ENCODE data around the gene OSTF1. TPM values are rescaled to one million over a fixed set of nuclear protein-coding genes. Genes with fewer than 3 reads are reported as not detected.
A peak's percentile ranks its signal among the peaks of the same experiment; 100 is the strongest.

Gene OSTF1
- total and polyA plus RNA-seq, 10 of the 15 experiments (the other 5 are each of a cell fraction or from before 2014, with no cell fraction given), result 36.2 to 82.4 (median 46.9) TPM

- no peak overlapping the region for H3K27ac ChIP-seq (ENCODE audit: control insufficient read depth, insufficient read depth)
- TF ChIP-seq, protein P1, sequence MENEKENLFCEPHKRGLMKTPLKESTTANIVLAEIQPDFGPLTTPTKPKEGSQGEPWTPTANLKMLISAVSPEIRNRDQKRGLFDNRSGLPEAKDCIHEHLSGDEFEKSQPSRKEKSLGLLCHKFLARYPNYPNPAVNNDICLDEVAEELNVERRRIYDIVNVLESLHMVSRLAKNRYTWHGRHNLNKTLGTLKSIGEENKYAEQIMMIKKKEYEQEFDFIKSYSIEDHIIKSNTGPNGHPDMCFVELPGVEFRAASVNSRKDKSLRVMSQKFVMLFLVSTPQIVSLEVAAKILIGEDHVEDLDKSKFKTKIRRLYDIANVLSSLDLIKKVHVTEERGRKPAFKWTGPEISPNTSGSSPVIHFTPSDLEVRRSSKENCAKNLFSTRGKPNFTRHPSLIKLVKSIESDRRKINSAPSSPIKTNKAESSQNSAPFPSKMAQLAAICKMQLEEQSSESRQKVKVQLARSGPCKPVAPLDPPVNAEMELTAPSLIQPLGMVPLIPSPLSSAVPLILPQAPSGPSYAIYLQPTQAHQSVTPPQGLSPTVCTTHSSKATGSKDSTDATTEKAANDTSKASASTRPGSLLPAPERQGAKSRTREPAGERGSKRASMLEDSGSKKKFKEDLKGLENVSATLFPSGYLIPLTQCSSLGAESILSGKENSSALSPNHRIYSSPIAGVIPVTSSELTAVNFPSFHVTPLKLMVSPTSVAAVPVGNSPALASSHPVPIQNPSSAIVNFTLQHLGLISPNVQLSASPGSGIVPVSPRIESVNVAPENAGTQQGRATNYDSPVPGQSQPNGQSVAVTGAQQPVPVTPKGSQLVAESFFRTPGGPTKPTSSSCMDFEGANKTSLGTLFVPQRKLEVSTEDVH (IDR thresholded peaks at IDR 0.05; ENCODE audit: low read depth, partially characterized antibody), result no peak
- TF ChIP-seq RELB (IDR thresholded peaks at IDR 0.05; ENCODE audit: low read depth) (no peak), HDAC6 (IDR thresholded peaks at IDR 0.05; ENCODE audit: unreplicated experiment) (no peak), NFXL1 (IDR thresholded peaks at IDR 0.05; ENCODE audit: borderline replicate concordance) (no peak), SP1 (IDR thresholded peaks at IDR 0.05; ENCODE audit: low read depth, low read length) (no peak), EGR1 (IDR thresholded peaks at IDR 0.05; ENCODE audit: borderline replicate concordance in 1 of 2, low read depth in 2 of 2, low read length in 2 of 2) (no peak), FOXK2 (IDR thresholded peaks at IDR 0.05) (no peak)
- no peak overlapping the region for H3K9ac ChIP-seq (ENCODE audit: control insufficient read depth, insufficient read depth, low read length)
- no peaks in the 10 kb centered on the region for H3K36me3 ChIP-seq (ENCODE audit: control insufficient read depth in 2 of 2, insufficient read depth in 2 of 2, low read length in 1 of 2)
- no TSS peak for BruUV-seq (replicated peaks)
- ChIA-PET RAD21 (ENCODE audit: unreplicated experiment) (interaction anchor here (1.1 kb wide), 1 partner anchor 45 kb away, joined by 6 read pairs; no protein-coding TSS in a partner anchor), CTCF (interaction anchor here (1.0 to 1.5 kb wide), 6 partner anchors 8 to 299 kb away, joined by 3 to 7 read pairs (median 5); partner anchors contain the start of gene C9orf40), POLR2A (no interaction called here), SMC1A (ENCODE audit: uncharacterized antibody, unreplicated experiment) (interaction anchor here (0.7 to 1.1 kb wide), 2 partner anchors 76 to 296 kb away, joined by 3 read pairs; no protein-coding TSS in a partner anchor)
- no peaks in the 10 kb centered on the region; the same call in 1 of the 2 replicates for H3K4me1 ChIP-seq (ENCODE audit: control insufficient read depth, insufficient read depth, low read length)
- DNase-seq (ENCODE audit: low read depth, low spot score), result no peak
- no peak overlapping the region for H3K4me3 ChIP-seq
- H4K20me1 ChIP-seq (ENCODE audit: control insufficient read depth, insufficient read depth), result no peaks in the 10 kb centered on the region
- H2AFZ ChIP-seq (ENCODE audit: control insufficient read depth, low read depth, low read length), result peak overlapping the region; percentile 35; the same call in 1 of the 2 replicates
- in situ Hi-C loops (cut with MboI), result no loop called here
- intact Hi-C loops (cut with micrococcal nuclease; ENCODE audit: unreplicated experiment), result no loop called here
- no peaks in the 10 kb centered on the region for H3K79me2 ChIP-seq (ENCODE audit: control insufficient read depth, insufficient read depth, low read length)
- FAIRE-seq, result no peak
- no peaks in the 10 kb centered on the region for H3K27me3 ChIP-seq (replicated peaks in 1 of 2; ENCODE audit: control insufficient read depth in 2 of 2, insufficient read depth in 2 of 2, low read length in 1 of 2)
- peak; percentile 63 for ATAC-seq
- H3K4me2 ChIP-seq (ENCODE audit: control insufficient read depth, insufficient read depth), result no peak overlapping the region
- WGBS (ENCODE audit: insufficient coverage, insufficient replicate concordance, low lambda C conversion rate, missing lambda C conversion rate), result 24% methylated on average over 5 of the region's 5 CpGs
- no peaks in the 10 kb centered on the region for H3K9me3 ChIP-seq (replicated peaks; ENCODE audit: control insufficient read depth, insufficient read depth, low read length)
Observed at GRCh38 chr9:75071530-75072122, 16.7 kb upstream of the OSTF1 start.

All from GM12878 (cell line).